ENCODE measurements around the gene NOTO.

DNA sequence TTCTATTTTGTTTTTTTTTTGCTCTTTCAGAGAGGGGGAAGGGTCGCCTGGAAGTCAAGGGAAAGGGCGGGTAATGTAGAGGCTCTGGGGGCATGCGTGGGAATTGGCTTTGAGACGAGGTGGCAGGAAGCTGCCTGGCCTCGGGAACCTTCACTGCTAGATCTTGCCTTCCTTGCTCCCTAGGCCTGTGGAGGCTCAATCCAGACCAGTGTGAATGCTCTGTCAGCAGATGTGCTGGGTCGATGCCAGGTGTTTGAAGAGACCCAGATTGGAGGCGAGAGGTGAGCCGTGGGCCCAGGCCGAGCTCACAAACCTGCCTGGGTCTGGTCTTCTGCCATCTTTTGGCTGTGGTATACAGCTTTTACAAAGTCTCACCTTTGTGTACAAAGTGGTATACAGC lies 47.3 kb downstream of the NOTO start:
- TF ChIP-seq, protein P1, sequence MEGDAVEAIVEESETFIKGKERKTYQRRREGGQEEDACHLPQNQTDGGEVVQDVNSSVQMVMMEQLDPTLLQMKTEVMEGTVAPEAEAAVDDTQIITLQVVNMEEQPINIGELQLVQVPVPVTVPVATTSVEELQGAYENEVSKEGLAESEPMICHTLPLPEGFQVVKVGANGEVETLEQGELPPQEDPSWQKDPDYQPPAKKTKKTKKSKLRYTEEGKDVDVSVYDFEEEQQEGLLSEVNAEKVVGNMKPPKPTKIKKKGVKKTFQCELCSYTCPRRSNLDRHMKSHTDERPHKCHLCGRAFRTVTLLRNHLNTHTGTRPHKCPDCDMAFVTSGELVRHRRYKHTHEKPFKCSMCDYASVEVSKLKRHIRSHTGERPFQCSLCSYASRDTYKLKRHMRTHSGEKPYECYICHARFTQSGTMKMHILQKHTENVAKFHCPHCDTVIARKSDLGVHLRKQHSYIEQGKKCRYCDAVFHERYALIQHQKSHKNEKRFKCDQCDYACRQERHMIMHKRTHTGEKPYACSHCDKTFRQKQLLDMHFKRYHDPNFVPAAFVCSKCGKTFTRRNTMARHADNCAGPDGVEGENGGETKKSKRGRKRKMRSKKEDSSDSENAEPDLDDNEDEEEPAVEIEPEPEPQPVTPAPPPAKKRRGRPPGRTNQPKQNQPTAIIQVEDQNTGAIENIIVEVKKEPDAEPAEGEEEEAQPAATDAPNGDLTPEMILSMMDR (IDR thresholded peaks at IDR 0.05; ENCODE audit: poor library complexity) = no peak
- TF ChIP-seq EZH2phosphoT487 (IDR thresholded peaks at IDR 0.05; ENCODE audit: low read depth, severe bottlenecking, unreplicated experiment) (no peak), EZH2 (IDR thresholded peaks at IDR 0.05; ENCODE audit: borderline replicate concordance) (no peak)

Measured in hepatocyte (in vitro differentiated cells).